RPMI7951 (cell line): Measurements from ENCODE around the gene LYRM1. TPM values are rescaled to one million over a fixed set of nuclear protein-coding genes. Genes with fewer than 3 reads are reported as not detected.
"Not testable (repeated sequence)": the region's sequence is repeated elsewhere in the genome, so short reads cannot be mapped to it uniquely, and the experiment has no call there.

Source experiments
- DNase-seq: peaks from one replicate; pipeline ENCODE4 v3.0.0-alpha.2; 2012; ENCODE audit warnings: low read depth
- total RNA-seq: library from RNA; depleted of rRNA; stranded (reverse); fragments of >200 nt; shearing (Covaris generic); gene quantifications from 2 replicates; pipeline ENCODE4 v1.2.3, GENCODE V29; 2014; rRNA removed

The LYRM1 gene
- total RNA-seq, 1 experiment from 2014 or later = 38.4 TPM

DNA sequence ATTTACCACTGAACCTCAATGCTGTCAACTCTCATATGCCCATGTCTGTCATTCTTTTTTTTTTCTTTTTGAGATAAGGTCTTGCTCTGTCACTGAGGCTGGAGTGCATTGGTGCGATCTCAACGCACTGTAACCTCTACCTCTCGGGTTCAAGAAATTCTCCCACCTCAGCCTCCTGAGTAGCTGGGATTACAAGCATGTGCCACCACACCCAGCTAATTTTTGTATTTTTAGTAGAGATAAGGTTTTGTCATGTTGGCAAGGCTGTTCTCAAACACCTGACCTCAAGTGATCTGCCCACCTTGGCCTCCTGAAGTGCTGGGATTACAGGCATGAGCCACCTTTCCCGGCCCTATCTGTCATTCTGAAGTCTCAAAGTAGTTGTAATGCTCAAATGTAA, 72.6 kb downstream of the LYRM1 start:
- DNase-seq = not testable (repeated sequence)

Other genes with a start within 250 kb of the LYRM1 start
- gene ACSM1, start 203.1 kb upstream of the LYRM1 start, total RNA-seq = not detected in 2 replicates
- gene THUMPD1, start 159.0 kb upstream of the LYRM1 start, total RNA-seq = 42.0 and 49.1 TPM in 2 replicates
- 0.78 and 1.3 TPM in 2 replicates for gene ACSM3, start 136.8 kb upstream of the LYRM1 start, total RNA-seq
- gene ERI2, start 94.3 kb upstream of the LYRM1 start, total RNA-seq = 29.3 and 29.7 TPM in 2 replicates
- gene REXO5, start 94.2 kb upstream of the LYRM1 start, total RNA-seq = 8.6 and 12.5 TPM in 2 replicates
- 5.3 and 5.7 TPM in 2 replicates for gene DCUN1D3, start 413 bp upstream of the LYRM1 start, total RNA-seq